ENCODE results near the gene MVB12A. TPM values are rescaled to one million over a fixed set of nuclear protein-coding genes. Genes with fewer than 3 reads are reported as not detected.
A peak's percentile ranks its signal among the peaks of the same experiment; 100 is the strongest.

Gene MVB12A
- total RNA-seq, 1 donor from 2014 or later: 39.4 TPM

- Mint-ChIP-seq H3K4me3 (ENCODE audit: unreplicated experiment) (no peak overlapping the region), H3K4me1 (ENCODE audit: low read depth) (peaks cover 15% of the 10 kb centered on the region), H3K27ac (ENCODE audit: unreplicated experiment) (no peak overlapping the region), H3K36me3 (ENCODE audit: low read depth) (no peaks in the 10 kb centered on the region), H3K27me3 (ENCODE audit: low read depth) (peaks cover 2% of the 10 kb centered on the region), H3K9me3 (ENCODE audit: low read depth) (no peaks in the 10 kb centered on the region)
- DNase-seq (ENCODE audit: low spot score): no peak
- TF ChIP-seq, protein P1, sequence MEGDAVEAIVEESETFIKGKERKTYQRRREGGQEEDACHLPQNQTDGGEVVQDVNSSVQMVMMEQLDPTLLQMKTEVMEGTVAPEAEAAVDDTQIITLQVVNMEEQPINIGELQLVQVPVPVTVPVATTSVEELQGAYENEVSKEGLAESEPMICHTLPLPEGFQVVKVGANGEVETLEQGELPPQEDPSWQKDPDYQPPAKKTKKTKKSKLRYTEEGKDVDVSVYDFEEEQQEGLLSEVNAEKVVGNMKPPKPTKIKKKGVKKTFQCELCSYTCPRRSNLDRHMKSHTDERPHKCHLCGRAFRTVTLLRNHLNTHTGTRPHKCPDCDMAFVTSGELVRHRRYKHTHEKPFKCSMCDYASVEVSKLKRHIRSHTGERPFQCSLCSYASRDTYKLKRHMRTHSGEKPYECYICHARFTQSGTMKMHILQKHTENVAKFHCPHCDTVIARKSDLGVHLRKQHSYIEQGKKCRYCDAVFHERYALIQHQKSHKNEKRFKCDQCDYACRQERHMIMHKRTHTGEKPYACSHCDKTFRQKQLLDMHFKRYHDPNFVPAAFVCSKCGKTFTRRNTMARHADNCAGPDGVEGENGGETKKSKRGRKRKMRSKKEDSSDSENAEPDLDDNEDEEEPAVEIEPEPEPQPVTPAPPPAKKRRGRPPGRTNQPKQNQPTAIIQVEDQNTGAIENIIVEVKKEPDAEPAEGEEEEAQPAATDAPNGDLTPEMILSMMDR (IDR thresholded peaks at IDR 0.05): no peak
These were observed 2.1 kb downstream of the MVB12A start for GRCh38 chr19:17421942-17422341.

- Mint-ChIP-seq H3K27ac (ENCODE audit: unreplicated experiment) (no peak overlapping the region), H3K4me3 (ENCODE audit: unreplicated experiment) (no peak overlapping the region), H3K4me1 (ENCODE audit: low read depth) (peaks cover 15% of the 10 kb centered on the region), H3K9me3 (ENCODE audit: low read depth) (no peaks in the 10 kb centered on the region), H3K27me3 (ENCODE audit: low read depth) (no peaks in the 10 kb centered on the region), H3K36me3 (ENCODE audit: low read depth) (no peaks in the 10 kb centered on the region)
- TF ChIP-seq, protein P1 (IDR thresholded peaks at IDR 0.05): no peak
- no peak for DNase-seq (ENCODE audit: low spot score)
These were observed 3.8 kb downstream of the MVB12A start for GRCh38 chr19:17423429-17424208.

- H3K4me3 Mint-ChIP-seq (ENCODE audit: unreplicated experiment): no peak overlapping the region
- H3K36me3 Mint-ChIP-seq (ENCODE audit: low read depth): no peaks in the 10 kb centered on the region
- no peak overlapping the region for H3K27ac Mint-ChIP-seq (ENCODE audit: unreplicated experiment)
- no peak for DNase-seq (ENCODE audit: low spot score)
- TF ChIP-seq, protein P1 (IDR thresholded peaks at IDR 0.05): peak; percentile 76
- no peaks in the 10 kb centered on the region for H3K27me3 Mint-ChIP-seq (ENCODE audit: low read depth)
- H3K9me3 Mint-ChIP-seq (ENCODE audit: low read depth): no peaks in the 10 kb centered on the region
- peaks cover 8% of the 10 kb centered on the region for H3K4me1 Mint-ChIP-seq (ENCODE audit: low read depth)
These were observed 5.0 kb downstream of the MVB12A start for GRCh38 chr19:17424743-17425365.

DNA sequence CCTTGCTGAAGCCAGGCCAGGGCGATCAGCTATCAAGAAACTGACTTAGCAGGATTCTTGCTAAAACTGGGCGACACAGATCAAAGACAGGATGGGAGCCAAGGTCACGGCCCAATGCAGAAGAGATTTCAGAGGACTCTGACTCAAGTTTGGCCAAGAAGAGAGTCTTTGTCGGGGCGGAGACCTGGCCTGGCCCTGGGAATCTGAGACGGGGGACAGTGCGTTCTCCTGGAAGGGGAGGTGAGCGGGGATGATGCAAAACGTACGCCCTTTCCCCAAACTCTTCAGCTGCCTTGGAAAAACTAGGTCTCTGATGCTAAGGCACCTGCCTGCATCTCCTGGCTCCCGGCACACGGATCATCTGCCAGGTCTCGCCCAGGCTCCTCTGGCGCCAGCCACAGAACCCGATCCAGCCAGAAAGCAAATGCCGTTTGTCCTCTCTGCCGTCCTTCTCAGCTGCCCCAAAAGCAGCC lies 9.8 kb downstream of the MVB12A start:
- Mint-ChIP-seq H3K4me3 (ENCODE audit: unreplicated experiment) (no peak overlapping the region), H3K27ac (ENCODE audit: unreplicated experiment) (no peak overlapping the region), H3K9me3 (ENCODE audit: low read depth) (no peaks in the 10 kb centered on the region), H3K27me3 (ENCODE audit: low read depth) (no peaks in the 10 kb centered on the region), H3K4me1 (ENCODE audit: low read depth) (peaks cover 2% of the 10 kb centered on the region), H3K36me3 (ENCODE audit: low read depth) (no peaks in the 10 kb centered on the region)
- no peak for DNase-seq (ENCODE audit: low spot score)
- TF ChIP-seq, protein P1 (IDR thresholded peaks at IDR 0.05): no peak

DNA sequence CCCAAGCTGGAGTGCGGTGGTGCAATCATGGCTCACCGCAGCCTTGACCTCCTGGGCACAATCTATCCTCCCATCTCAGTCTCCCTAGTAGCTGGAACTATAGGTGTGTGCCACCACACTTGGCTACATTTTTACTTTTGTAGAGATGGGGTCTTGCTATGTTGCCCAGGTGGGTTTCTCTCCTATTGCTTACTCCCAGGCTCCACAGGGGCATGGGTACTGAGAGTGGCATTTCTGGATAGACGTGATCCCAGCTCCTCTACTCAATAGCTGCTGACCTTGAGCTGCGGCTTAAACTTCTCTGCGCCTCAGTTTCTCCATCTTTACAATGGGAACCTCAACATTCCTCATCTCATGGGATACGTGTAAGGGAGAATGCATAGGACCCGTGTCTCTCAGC lies 11.6 kb downstream of the MVB12A start:
- no peaks in the 10 kb centered on the region for H3K27me3 Mint-ChIP-seq (ENCODE audit: low read depth)
- H3K4me1 Mint-ChIP-seq (ENCODE audit: low read depth): no peaks in the 10 kb centered on the region
- TF ChIP-seq, protein P1 (IDR thresholded peaks at IDR 0.05): no peak

More for the DNA sequence above, 11.6 kb downstream of the MVB12A start:
- Mint-ChIP-seq H3K27ac (ENCODE audit: unreplicated experiment) (no peak overlapping the region), H3K9me3 (ENCODE audit: low read depth) (no peaks in the 10 kb centered on the region), H3K36me3 (ENCODE audit: low read depth) (no peaks in the 10 kb centered on the region), H3K4me3 (ENCODE audit: unreplicated experiment) (no peak overlapping the region)
- no peak for DNase-seq (ENCODE audit: low spot score)

All from chondrocyte (in vitro differentiated cells).